Measurements from ENCODE around the gene FTO. TPM values are rescaled to one million over a fixed set of nuclear protein-coding genes. Genes with fewer than 3 reads are reported as not detected.

Gene FTO
- total RNA-seq, 4 donors from 2014 or later: 102 to 138 (median 130) TPM

GRCh38 chr16:53913920-53914319, 210.0 kb downstream of the FTO start:
- Histone ChIP-seq H3K36me3 (no peaks in the 10 kb centered on the region), H3K27me3 (no peaks in the 10 kb centered on the region), H3K4me3 (no peak overlapping the region), H3K4me1 (peaks cover 5 to 30% (median 6%) of the 10 kb centered on the region in 3 donors), H3K9me3 (no peaks in the 10 kb centered on the region), H3K27ac (no peak overlapping the region)
- 83 to 87% methylated on average over 1 to 9 of the region's 9 CpGs for WGBS, 2 donors (ENCODE audit: low coverage in 1 of 2)
- no peak for ATAC-seq
- TF ChIP-seq POLR2AphosphoS5 (IDR thresholded peaks at IDR 0.05) (no peak), POLR2A (IDR thresholded peaks at IDR 0.05) (no peak), CTCF (IDR thresholded peaks at IDR 0.05) (no peak), EP300 (IDR thresholded peaks at IDR 0.05) (no peak)

- no peaks in the 10 kb centered on the region for H3K9me3 ChIP-seq
- no peak for TF ChIP-seq CTCF (IDR thresholded peaks at IDR 0.05)
- no peak for TF ChIP-seq POLR2AphosphoS5 (IDR thresholded peaks at IDR 0.05)
- no peak for TF ChIP-seq EP300 (IDR thresholded peaks at IDR 0.05)
- no peak for TF ChIP-seq POLR2A (IDR thresholded peaks at IDR 0.05)
- H3K4me1 ChIP-seq: peaks cover 5 to 26% (median 6%) of the 10 kb centered on the region in 3 donors
- H3K27me3 ChIP-seq: no peaks in the 10 kb centered on the region
- 95 to 96% methylated on average over 3 of the region's 3 CpGs for WGBS, 2 donors (ENCODE audit: low coverage in 1 of 2)
- no peak overlapping the region for H3K27ac ChIP-seq
- ATAC-seq: no peak
- no peaks in the 10 kb centered on the region for H3K36me3 ChIP-seq
- no peak overlapping the region for H3K4me3 ChIP-seq
Observed at GRCh38 chr16:53914736-53915135, 210.8 kb downstream of the FTO start.

GRCh38 chr16:53915452-53916160, 211.7 kb downstream of the FTO start:
- H3K4me1 ChIP-seq: peaks cover 5 to 26% (median 6%) of the 10 kb centered on the region in 3 donors
- no peaks in the 10 kb centered on the region for H3K27me3 ChIP-seq
- 95% methylated on average over 4 to 5 of the region's 5 CpGs for WGBS, 2 donors (ENCODE audit: low coverage in 1 of 2)
- H3K27ac ChIP-seq: no peak overlapping the region
- no peak for ATAC-seq
- H3K4me3 ChIP-seq: no peak overlapping the region
- TF ChIP-seq POLR2AphosphoS5 (IDR thresholded peaks at IDR 0.05): no peak
- no peak for TF ChIP-seq CTCF (IDR thresholded peaks at IDR 0.05)
- no peak for TF ChIP-seq POLR2A (IDR thresholded peaks at IDR 0.05)
- no peak for TF ChIP-seq EP300 (IDR thresholded peaks at IDR 0.05)
- H3K36me3 ChIP-seq: no peaks in the 10 kb centered on the region
- no peaks in the 10 kb centered on the region for H3K9me3 ChIP-seq

GRCh38 chr16:53920988-53921387, 217.0 kb downstream of the FTO start:
- no peak for ATAC-seq
- TF ChIP-seq EP300 (IDR thresholded peaks at IDR 0.05) (no peak), POLR2AphosphoS5 (IDR thresholded peaks at IDR 0.05) (no peak), CTCF (IDR thresholded peaks at IDR 0.05) (no peak), POLR2A (IDR thresholded peaks at IDR 0.05) (no peak)
- WGBS, 2 donors (ENCODE audit: low coverage in 1 of 2): 71 to 93% methylated on average over 1 to 3 of the region's 3 CpGs
- no peaks in the 10 kb centered on the region for H3K36me3 ChIP-seq
- no peak overlapping the region for H3K27ac ChIP-seq
- no peak overlapping the region for H3K4me3 ChIP-seq
- H3K9me3 ChIP-seq: no peaks in the 10 kb centered on the region
- no peaks in the 10 kb centered on the region for H3K4me1 ChIP-seq
- no peaks in the 10 kb centered on the region for H3K27me3 ChIP-seq
